ENCODE data around the gene TRAPPC14.
A peak's percentile ranks its signal among the peaks of the same experiment; 100 is the strongest.

The TRAPPC14 gene

DNA sequence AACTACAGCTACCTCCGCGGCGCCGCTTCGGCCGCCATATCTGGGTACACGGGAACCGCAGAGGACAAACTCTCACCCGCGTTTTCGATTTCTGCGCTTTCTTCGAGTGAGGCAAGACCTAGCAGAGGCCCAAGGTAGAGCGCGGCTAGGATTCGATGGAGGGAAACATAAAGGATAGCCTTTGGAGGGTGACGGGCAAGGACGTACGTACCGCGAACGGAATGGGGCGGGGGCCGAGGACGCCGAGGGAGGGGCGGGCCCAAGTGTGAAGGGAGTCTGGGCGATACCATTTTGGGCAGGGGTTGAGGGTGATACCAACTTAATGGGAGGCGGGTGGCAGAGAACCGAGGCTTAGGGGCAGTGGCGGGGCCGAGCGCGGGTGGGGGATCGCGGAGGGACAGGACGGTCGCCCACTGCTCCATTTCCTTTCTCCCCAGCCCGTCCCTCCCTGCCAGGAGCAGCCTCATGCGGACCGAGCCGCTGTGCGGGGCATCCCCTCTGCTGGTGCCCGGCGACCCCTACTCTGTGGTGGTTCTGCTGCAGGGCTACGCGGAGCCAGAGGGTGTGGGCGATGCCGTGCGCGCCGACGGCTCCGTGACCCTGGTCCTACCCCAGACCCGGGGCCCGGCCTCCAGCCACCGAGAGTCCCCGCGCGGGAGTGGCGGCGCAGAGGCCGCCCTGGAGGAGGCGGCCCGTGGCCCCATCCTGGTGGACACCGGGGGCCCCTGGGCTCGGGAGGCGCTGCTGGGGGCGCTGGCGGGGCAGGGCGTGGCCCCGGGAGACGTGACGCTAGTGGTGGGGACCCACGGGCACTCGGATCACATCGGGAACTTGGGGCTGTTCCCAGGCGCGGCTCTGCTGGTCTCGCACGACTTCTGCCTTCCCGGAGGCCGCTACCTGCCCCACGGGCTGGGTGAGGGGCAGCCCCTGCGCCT lies 31.3 kb downstream of the TRAPPC14 start, which contains the start of gene MBLAC1:
MBLAC1 (plus strand) TSS at position 37 of the 935 bp plus-strand sequence; CDS start at position 466, 429 bp downstream.
- Mint-ChIP-seq H3K9me3 (no peaks in the 10 kb centered on the region), H3K27me3 (no peaks in the 10 kb centered on the region), H3K4me1 (peaks cover 40% of the 10 kb centered on the region), H3K4me3 (peak within 1 kb of the TSS; percentile 99), H3K36me3 (no peaks in the 10 kb centered on the region), H3K27ac (peak within 1 kb of the TSS; percentile 98)
- peak; percentile 90 for ATAC-seq

GRCh38 chr7:100126239-100126930 lies 32.1 kb downstream of the TRAPPC14 start:
- peaks cover 35% of the 10 kb centered on the region for H3K4me1 Mint-ChIP-seq
- H3K27me3 Mint-ChIP-seq: no peaks in the 10 kb centered on the region
- ATAC-seq: no peak
- H3K4me3 Mint-ChIP-seq: peak overlapping the region; percentile 99
- peak overlapping the region; percentile 98 for H3K27ac Mint-ChIP-seq
- no peaks in the 10 kb centered on the region for H3K9me3 Mint-ChIP-seq
- H3K36me3 Mint-ChIP-seq: no peaks in the 10 kb centered on the region

- ATAC-seq: no peak
- Mint-ChIP-seq H3K4me3 (peak overlapping the region; percentile 1), H3K27ac (peak overlapping the region; percentile 98), H3K27me3 (no peaks in the 10 kb centered on the region), H3K9me3 (no peaks in the 10 kb centered on the region), H3K36me3 (no peaks in the 10 kb centered on the region), H3K4me1 (peaks cover 41% of the 10 kb centered on the region)
These were observed 34.0 kb downstream of the TRAPPC14 start for GRCh38 chr7:100124301-100125230.

DNA sequence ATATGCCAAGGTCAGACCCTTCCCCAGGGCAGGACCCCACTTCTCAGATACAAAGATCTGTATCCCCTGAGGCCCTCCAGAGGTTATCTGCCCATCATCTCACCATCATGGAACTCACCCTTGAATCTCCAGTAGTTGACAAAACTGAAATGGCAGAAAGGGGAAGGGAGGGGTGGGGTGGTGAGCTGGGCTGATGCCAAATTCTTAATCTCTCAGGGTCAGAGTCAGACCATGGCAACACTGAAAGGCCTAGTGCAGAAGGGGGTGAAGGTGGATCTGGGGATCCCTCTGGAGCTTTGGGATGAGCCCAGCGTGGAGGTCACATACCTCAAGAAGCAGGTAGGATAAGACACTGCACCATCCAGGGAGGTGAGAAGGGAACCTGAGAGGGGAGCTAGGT lies 36.0 kb downstream of the TRAPPC14 start:
- no peak for ATAC-seq
- no peak overlapping the region for H3K4me3 Mint-ChIP-seq
- H3K9me3 Mint-ChIP-seq: no peaks in the 10 kb centered on the region
- no peaks in the 10 kb centered on the region for H3K27me3 Mint-ChIP-seq
- H3K36me3 Mint-ChIP-seq: no peaks in the 10 kb centered on the region
- H3K4me1 Mint-ChIP-seq: peaks cover 47% of the 10 kb centered on the region
- no peak overlapping the region for H3K27ac Mint-ChIP-seq

- H3K36me3 Mint-ChIP-seq: no peaks in the 10 kb centered on the region
- no peak overlapping the region for H3K4me3 Mint-ChIP-seq
These were observed 36.5 kb downstream of the TRAPPC14 start for GRCh38 chr7:100122067-100122466.

DNA sequence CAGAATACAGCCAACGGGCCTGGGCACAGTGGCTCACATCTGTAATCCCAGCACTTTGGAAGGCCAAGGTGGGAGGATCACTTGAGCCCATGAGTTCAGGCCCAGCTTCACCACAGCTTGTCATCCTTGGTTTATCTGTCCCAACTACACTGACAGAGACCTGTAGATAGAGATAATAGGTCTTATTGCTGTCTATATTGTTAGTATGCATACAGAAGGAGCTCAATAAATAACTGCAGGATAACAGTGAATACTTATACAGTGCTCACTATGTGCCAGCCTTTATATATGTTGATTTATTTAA lies 37.8 kb downstream of the TRAPPC14 start:
- no peaks in the 10 kb centered on the region for H3K9me3 Mint-ChIP-seq
- no peaks in the 10 kb centered on the region for H3K36me3 Mint-ChIP-seq
- no peak overlapping the region for H3K27ac Mint-ChIP-seq
- ATAC-seq: no peak
- H3K4me1 Mint-ChIP-seq: peaks cover 39% of the 10 kb centered on the region
- peak overlapping the region; percentile 99 for H3K4me3 Mint-ChIP-seq
- no peaks in the 10 kb centered on the region for H3K27me3 Mint-ChIP-seq

More at GRCh38 chr7:100122067-100122466, 36.5 kb downstream of the TRAPPC14 start:
- Mint-ChIP-seq H3K27ac (no peak overlapping the region), H3K27me3 (no peaks in the 10 kb centered on the region), H3K4me1 (peaks cover 47% of the 10 kb centered on the region), H3K9me3 (no peaks in the 10 kb centered on the region)
- no peak for ATAC-seq

DNA sequence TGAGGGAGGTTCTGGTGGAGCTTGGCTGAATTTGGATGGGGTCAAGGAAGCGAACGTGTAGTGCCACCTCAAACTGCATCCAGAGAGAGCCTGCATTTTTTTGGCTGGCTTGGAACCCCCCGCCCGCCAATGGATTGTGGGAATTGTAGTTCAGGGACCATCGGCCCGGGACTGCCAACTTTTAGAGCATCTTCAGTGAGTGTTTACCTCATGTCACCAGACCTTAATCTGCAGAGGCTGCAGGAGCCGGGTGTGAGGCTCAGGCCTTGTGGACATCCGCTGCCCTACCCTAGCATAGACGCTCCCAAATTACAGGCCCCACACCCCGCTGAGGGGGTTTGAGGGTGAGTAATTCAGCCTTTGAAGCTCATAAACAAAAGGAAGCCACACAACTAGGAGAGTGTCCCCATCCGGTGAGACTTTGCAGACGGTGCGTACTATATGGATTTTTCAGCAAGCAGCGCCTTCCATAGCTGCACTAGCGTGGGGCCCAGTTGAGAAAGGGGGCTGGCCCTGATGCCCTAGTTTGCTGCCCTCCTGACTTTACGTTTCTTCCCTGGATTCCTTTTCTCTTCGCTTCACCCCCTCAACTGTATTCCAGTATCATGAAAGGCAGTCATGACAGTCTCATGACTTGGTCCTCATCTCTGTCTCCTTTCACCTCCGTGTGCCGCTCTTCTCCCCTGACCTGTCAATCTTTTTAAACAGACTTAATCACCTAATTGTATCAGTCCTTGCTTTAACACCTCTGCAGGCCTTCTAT lies 38.4 kb downstream of the TRAPPC14 start:
- ATAC-seq: peak; percentile 69
- no peaks in the 10 kb centered on the region for H3K27me3 Mint-ChIP-seq
- peak overlapping the region; percentile 97 for H3K27ac Mint-ChIP-seq
- H3K4me3 Mint-ChIP-seq: peak overlapping the region; percentile 99
- H3K4me1 Mint-ChIP-seq: peaks cover 36% of the 10 kb centered on the region
- no peaks in the 10 kb centered on the region for H3K9me3 Mint-ChIP-seq
- no peaks in the 10 kb centered on the region for H3K36me3 Mint-ChIP-seq

GRCh38 chr7:100119072-100119969 lies 39.2 kb downstream of the TRAPPC14 start, which contains the start of the genes CNPY4 and TAF6:
CNPY4 (plus strand) TSS chr7:100119634; CDS start chr7:100119745, 111 bp downstream.
TAF6 (minus strand) TSS chr7:100119358; CDS start chr7:100114209, 5,149 bp downstream.
- ATAC-seq: peak; percentile 91
- Mint-ChIP-seq H3K27me3 (no peaks in the 10 kb centered on the region), H3K9me3 (no peaks in the 10 kb centered on the region), H3K36me3 (no peaks in the 10 kb centered on the region), H3K27ac (peak within 1 kb of the TSS; percentile 97), H3K4me1 (peaks cover 28% of the 10 kb centered on the region), H3K4me3 (peak within 1 kb of the TSS; percentile 99)

GRCh38 chr7:100118388-100119071 lies 40.0 kb downstream of the TRAPPC14 start:
- peak overlapping the region; percentile 99 for H3K4me3 Mint-ChIP-seq
- H3K4me1 Mint-ChIP-seq: peaks cover 31% of the 10 kb centered on the region
- no peaks in the 10 kb centered on the region for H3K9me3 Mint-ChIP-seq
- peak overlapping the region; percentile 97 for H3K27ac Mint-ChIP-seq
- H3K27me3 Mint-ChIP-seq: no peaks in the 10 kb centered on the region
- H3K36me3 Mint-ChIP-seq: peaks cover 6% of the 10 kb centered on the region
- ATAC-seq: no peak

- Mint-ChIP-seq H3K36me3 (peaks cover 34% of the 10 kb centered on the region), H3K4me1 (peaks cover 23% of the 10 kb centered on the region), H3K27me3 (no peaks in the 10 kb centered on the region), H3K9me3 (no peaks in the 10 kb centered on the region), H3K27ac (no peak overlapping the region), H3K4me3 (no peak overlapping the region)
- no peak for ATAC-seq
These were observed 43.5 kb downstream of the TRAPPC14 start for GRCh38 chr7:100115026-100115425.

GRCh38 chr7:100111914-100112313 lies 46.6 kb downstream of the TRAPPC14 start:
- ATAC-seq: no peak
- Mint-ChIP-seq H3K9me3 (no peaks in the 10 kb centered on the region), H3K4me1 (peaks cover 5% of the 10 kb centered on the region), H3K27me3 (no peaks in the 10 kb centered on the region), H3K36me3 (peaks cover 51% of the 10 kb centered on the region), H3K4me3 (no peak overlapping the region), H3K27ac (no peak overlapping the region)

GRCh38 chr7:100111156-100111555 lies 47.4 kb downstream of the TRAPPC14 start:
- Mint-ChIP-seq H3K9me3 (no peaks in the 10 kb centered on the region), H3K4me3 (no peak overlapping the region), H3K27ac (no peak overlapping the region), H3K4me1 (peaks cover 5% of the 10 kb centered on the region), H3K36me3 (peaks cover 55% of the 10 kb centered on the region), H3K27me3 (no peaks in the 10 kb centered on the region)
- ATAC-seq: no peak

All from stimulated activated memory B cell treated with anti-CD40 and anti-IgM and Interleukin-4, amounts not matched to agents 10 μg/mL and 1 μg/mL and 100 μg/mL, for 72 hours (primary cell).